ENCODE measurements around the gene FAM83D.

FAM83D gene

DNA sequence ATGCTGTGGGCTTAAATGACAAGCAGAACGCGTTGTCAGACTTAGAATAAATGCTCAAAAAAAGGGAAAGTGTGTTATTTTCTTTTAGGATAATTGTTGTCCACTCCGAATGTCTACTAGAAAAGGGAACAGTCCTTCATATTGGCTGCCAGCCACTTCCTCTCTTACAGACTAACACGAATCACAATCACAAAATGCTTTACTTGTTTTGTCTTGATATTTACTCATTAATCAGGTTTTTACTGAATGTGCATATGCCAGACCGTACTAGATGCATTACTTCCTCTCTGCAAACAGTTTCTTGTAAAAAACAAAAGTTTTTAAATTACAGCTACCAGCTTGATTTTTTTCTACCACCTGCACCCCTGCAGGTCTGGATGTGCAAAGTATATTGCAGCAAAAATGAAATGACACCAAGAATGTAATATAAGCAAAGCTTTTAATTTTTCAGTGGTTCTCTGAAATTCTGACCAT, 36.7 kb downstream of the FAM83D start:
- no peak for ATAC-seq
- Mint-ChIP-seq H3K4me1 (peaks cover 28% of the 10 kb centered on the region), H3K27me3 (no peaks in the 10 kb centered on the region), H3K36me3 (peaks cover 17% of the 10 kb centered on the region), H3K4me3 (peak overlapping the region; percentile 86), H3K27ac (peak overlapping the region; percentile 96), H3K9me3 (no peaks in the 10 kb centered on the region)

DNA sequence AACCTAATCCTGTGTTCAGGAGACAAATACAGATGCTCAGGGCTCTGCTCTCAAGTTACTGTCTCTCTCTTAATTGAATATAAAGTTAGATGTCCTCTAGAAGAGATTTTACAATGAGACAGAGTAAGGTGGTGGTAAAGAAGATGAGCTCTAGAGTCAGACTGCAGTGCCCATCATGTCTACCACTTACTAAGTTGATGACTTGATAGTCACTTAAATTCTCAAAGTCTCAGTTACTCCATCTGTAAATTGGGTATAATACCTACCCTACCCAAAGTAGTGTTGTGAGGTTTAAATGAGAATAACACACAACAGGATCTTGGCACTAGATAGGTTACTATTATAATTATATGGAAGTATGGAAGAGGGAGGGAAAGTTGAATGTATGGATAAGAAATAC, 37.5 kb downstream of the FAM83D start:
- no peak overlapping the region for H3K4me3 Mint-ChIP-seq
- H3K27me3 Mint-ChIP-seq = no peaks in the 10 kb centered on the region
- H3K36me3 Mint-ChIP-seq = peaks cover 17% of the 10 kb centered on the region
- no peaks in the 10 kb centered on the region for H3K9me3 Mint-ChIP-seq
- no peak overlapping the region for H3K27ac Mint-ChIP-seq
- ATAC-seq = no peak
- H3K4me1 Mint-ChIP-seq = peaks cover 28% of the 10 kb centered on the region

- peaks cover 28% of the 10 kb centered on the region for H3K4me1 Mint-ChIP-seq
- no peaks in the 10 kb centered on the region for H3K27me3 Mint-ChIP-seq
- H3K4me3 Mint-ChIP-seq = no peak overlapping the region
- no peak for ATAC-seq
- peaks cover 22% of the 10 kb centered on the region for H3K36me3 Mint-ChIP-seq
- H3K9me3 Mint-ChIP-seq = no peaks in the 10 kb centered on the region
- no peak overlapping the region for H3K27ac Mint-ChIP-seq
Observed at GRCh38 chr20:38965264-38965663, 39.0 kb downstream of the FAM83D start.

- H3K4me3 Mint-ChIP-seq = no peak overlapping the region
- H3K36me3 Mint-ChIP-seq = peaks cover 45% of the 10 kb centered on the region
- H3K4me1 Mint-ChIP-seq = peaks cover 15% of the 10 kb centered on the region
- H3K27ac Mint-ChIP-seq = no peak overlapping the region
- H3K9me3 Mint-ChIP-seq = no peaks in the 10 kb centered on the region
- ATAC-seq = no peak
- no peaks in the 10 kb centered on the region for H3K27me3 Mint-ChIP-seq
Observed at GRCh38 chr20:38968090-38968489, 41.9 kb downstream of the FAM83D start.

GRCh38 chr20:38969708-38970107, 43.5 kb downstream of the FAM83D start:
- H3K27ac Mint-ChIP-seq = no peak overlapping the region
- no peak overlapping the region for H3K4me3 Mint-ChIP-seq
- no peaks in the 10 kb centered on the region for H3K9me3 Mint-ChIP-seq
- H3K27me3 Mint-ChIP-seq = no peaks in the 10 kb centered on the region
- H3K4me1 Mint-ChIP-seq = peaks cover 11% of the 10 kb centered on the region
- no peak for ATAC-seq
- H3K36me3 Mint-ChIP-seq = peaks cover 54% of the 10 kb centered on the region

DNA sequence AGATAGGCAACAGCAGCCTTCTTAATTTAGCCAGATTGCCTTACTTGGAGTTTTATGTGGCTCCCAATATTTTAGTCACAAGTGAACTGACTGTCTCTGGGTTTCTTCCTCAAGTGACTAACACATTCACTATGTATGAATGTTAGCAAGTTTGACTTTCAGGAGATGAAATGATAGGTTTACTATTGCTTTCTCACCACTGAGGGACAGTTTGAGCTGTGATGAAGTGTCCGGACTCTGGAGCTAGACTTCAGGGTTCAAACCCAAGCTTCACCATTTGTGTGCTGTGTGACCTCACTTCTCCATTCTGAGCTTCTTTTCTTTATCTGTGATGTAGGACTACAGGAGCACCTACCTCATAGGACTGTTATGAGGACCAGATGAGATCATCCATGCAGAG, 44.1 kb downstream of the FAM83D start:
- Mint-ChIP-seq H3K36me3 (peaks cover 51% of the 10 kb centered on the region), H3K9me3 (no peaks in the 10 kb centered on the region), H3K4me3 (no peak overlapping the region), H3K4me1 (peaks cover 11% of the 10 kb centered on the region), H3K27ac (no peak overlapping the region), H3K27me3 (no peaks in the 10 kb centered on the region)
- no peak for ATAC-seq

DNA sequence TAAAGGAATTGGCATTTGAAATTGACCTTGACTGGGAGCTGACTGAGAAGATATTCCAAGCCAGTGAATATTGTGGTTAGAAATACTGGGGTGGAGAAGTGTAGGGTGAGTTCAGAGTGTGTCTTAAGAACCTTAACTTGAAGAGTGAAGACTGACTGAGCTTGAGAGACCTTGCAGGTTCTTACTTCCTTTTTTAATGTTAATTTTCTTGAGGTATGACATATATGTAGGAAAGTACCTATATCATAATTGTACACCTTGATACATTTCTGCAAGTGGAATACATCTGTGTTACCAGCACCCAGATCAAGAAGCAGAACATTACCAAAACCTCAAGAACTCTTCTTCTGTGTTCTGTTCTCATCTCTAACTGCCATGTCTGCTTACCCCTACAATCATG, 46.9 kb downstream of the FAM83D start:
- Mint-ChIP-seq H3K9me3 (no peaks in the 10 kb centered on the region), H3K27ac (no peak overlapping the region), H3K4me1 (peaks cover 7% of the 10 kb centered on the region), H3K27me3 (no peaks in the 10 kb centered on the region), H3K36me3 (peaks cover 43% of the 10 kb centered on the region), H3K4me3 (no peak overlapping the region)
- ATAC-seq = no peak

GRCh38 chr20:38973645-38974044, 47.4 kb downstream of the FAM83D start:
- H3K27me3 Mint-ChIP-seq = no peaks in the 10 kb centered on the region
- no peak for ATAC-seq
- H3K36me3 Mint-ChIP-seq = peaks cover 43% of the 10 kb centered on the region
- H3K4me3 Mint-ChIP-seq = no peak overlapping the region
- H3K27ac Mint-ChIP-seq = no peak overlapping the region
- no peaks in the 10 kb centered on the region for H3K9me3 Mint-ChIP-seq
- peaks cover 7% of the 10 kb centered on the region for H3K4me1 Mint-ChIP-seq

GRCh38 chr20:38975539-38976120, 49.4 kb downstream of the FAM83D start:
- Mint-ChIP-seq H3K4me3 (no peak overlapping the region), H3K27ac (no peak overlapping the region), H3K4me1 (peaks cover 7% of the 10 kb centered on the region), H3K27me3 (no peaks in the 10 kb centered on the region), H3K36me3 (peaks cover 34% of the 10 kb centered on the region), H3K9me3 (no peaks in the 10 kb centered on the region)
- ATAC-seq = no peak

DNA sequence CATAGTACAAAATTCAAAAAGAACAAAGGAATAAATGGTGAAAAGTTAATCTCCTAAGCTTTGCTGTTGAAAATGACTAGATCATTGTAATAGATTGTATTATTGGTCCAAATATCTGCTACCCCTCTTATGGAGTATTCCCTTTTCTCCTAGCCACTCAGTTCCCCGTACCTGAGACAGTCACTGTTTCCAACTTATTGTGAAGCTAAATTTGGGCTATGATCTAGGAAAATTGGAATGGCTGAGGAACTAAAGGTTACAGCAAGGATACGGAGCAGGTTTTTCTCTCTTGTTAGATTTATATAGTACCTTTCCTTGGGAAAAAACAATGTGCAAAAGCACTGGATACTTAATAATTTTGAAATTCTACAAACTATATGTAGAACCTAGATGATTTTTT, 53.2 kb downstream of the FAM83D start:
- Mint-ChIP-seq H3K27me3 (no peaks in the 10 kb centered on the region), H3K27ac (no peak overlapping the region)

DNA sequence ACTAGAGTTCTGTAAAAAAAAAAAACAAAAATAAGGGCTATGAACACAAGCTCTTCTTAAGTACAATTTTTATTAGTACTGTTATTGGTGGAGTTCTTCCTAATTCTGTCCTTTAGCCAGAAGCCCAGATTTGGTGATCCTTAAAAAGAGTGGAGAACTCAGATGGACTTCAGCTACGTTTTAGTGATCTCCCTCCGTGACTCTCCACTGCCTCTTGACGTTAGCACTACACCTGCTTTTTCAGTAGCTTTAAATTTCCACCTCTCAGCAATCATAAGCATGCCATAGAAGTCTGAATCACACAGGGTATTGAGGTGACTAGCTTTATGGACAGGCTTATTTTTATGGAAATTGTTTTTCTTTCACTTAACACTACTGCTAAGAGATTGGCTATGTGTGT, 53.6 kb downstream of the FAM83D start:
- Mint-ChIP-seq H3K9me3 (no peaks in the 10 kb centered on the region), H3K4me1 (no peaks in the 10 kb centered on the region), H3K27me3 (no peaks in the 10 kb centered on the region), H3K4me3 (no peak overlapping the region), H3K27ac (no peak overlapping the region), H3K36me3 (peaks cover 17% of the 10 kb centered on the region)
- ATAC-seq = no peak

More for the DNA sequence above, 53.2 kb downstream of the FAM83D start:
- ATAC-seq = no peak
- peaks cover 21% of the 10 kb centered on the region for H3K36me3 Mint-ChIP-seq
- H3K4me3 Mint-ChIP-seq = no peak overlapping the region
- H3K9me3 Mint-ChIP-seq = no peaks in the 10 kb centered on the region
- no peaks in the 10 kb centered on the region for H3K4me1 Mint-ChIP-seq

DNA sequence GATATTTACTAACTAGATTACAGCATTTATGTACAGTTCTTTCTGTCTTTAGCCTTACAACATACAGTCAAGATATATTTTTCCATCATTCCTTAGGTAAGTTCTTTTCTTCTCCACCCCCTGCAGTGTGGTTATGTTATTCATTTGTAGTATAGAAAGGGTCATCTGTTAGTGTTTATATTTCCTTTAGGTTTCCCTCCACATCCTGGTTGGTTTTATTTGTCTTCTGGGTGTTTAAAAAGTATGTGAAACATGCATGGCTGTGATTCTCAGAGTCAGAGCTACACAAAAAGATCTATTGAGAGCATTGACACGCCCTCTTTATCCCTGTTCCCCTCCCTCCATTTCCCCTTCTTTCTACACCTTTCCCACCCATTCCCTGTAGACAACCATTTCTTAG, 56.1 kb downstream of the FAM83D start:
- ATAC-seq = no peak
- H3K27ac Mint-ChIP-seq = no peak overlapping the region
- H3K9me3 Mint-ChIP-seq = no peaks in the 10 kb centered on the region
- H3K27me3 Mint-ChIP-seq = no peaks in the 10 kb centered on the region
- H3K4me1 Mint-ChIP-seq = peaks cover 12% of the 10 kb centered on the region
- no peak overlapping the region for H3K4me3 Mint-ChIP-seq
- H3K36me3 Mint-ChIP-seq = peaks cover 15% of the 10 kb centered on the region

GRCh38 chr20:38985060-38985459, 58.8 kb downstream of the FAM83D start:
- ATAC-seq = no peak
- Mint-ChIP-seq H3K9me3 (no peaks in the 10 kb centered on the region), H3K27ac (no peak overlapping the region), H3K27me3 (no peaks in the 10 kb centered on the region), H3K36me3 (peaks cover 20% of the 10 kb centered on the region), H3K4me3 (no peak overlapping the region), H3K4me1 (peaks cover 22% of the 10 kb centered on the region)

DNA sequence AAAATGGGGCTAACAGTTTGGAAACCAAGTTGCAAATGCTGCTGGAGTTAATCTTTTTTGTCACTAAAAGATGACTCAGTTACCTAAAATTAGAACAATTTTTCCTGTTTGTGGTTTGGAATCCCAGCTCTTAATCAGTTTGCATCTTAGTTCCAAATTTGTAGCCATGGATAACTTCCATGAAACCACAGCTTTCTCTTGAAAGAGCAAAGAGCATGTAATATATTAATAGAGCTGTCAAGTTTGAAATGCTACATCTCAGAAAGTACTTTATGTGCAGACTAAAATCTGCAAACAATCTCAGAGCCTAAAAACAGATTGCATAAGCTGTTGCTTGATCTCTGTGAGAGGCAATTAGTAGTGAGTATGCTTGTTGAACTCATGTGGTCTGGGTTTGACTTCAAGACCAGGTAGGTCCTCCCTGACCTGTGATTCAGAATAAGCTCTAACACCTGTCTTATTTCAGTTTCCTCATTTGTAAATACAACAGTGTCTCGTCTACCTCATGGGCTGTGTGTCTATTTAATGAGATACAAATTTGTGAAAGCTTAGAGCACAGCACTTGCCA, 59.5 kb downstream of the FAM83D start:
- Mint-ChIP-seq H3K4me1 (peaks cover 22% of the 10 kb centered on the region), H3K36me3 (peaks cover 19% of the 10 kb centered on the region), H3K9me3 (no peaks in the 10 kb centered on the region), H3K4me3 (no peak overlapping the region), H3K27me3 (no peaks in the 10 kb centered on the region), H3K27ac (no peak overlapping the region)
- ATAC-seq = no peak

DNA sequence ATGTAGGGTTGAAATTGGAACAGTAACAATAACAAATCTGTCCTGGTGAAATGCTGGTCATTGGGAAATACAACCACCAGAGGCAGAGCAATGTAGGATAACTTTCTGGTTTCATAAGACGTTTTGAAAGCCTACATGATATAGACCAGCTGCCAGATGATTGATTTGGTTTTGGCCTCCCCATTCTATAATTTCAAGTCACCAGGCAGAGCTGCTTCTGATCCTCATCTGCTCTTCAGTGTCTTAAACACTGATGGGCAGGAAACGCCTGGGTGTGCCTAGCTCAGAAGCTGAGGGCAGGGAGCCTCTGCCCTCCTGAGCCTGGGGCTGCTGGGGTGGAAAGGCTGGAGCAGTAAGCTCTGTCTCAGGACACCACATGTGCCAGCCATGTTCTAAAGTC, 60.4 kb downstream of the FAM83D start:
- H3K4me3 Mint-ChIP-seq = no peak overlapping the region
- peaks cover 22% of the 10 kb centered on the region for H3K4me1 Mint-ChIP-seq
- H3K27ac Mint-ChIP-seq = peak overlapping the region; percentile 12
- no peaks in the 10 kb centered on the region for H3K27me3 Mint-ChIP-seq
- H3K9me3 Mint-ChIP-seq = no peaks in the 10 kb centered on the region
- no peak for ATAC-seq
- peaks cover 14% of the 10 kb centered on the region for H3K36me3 Mint-ChIP-seq

DNA sequence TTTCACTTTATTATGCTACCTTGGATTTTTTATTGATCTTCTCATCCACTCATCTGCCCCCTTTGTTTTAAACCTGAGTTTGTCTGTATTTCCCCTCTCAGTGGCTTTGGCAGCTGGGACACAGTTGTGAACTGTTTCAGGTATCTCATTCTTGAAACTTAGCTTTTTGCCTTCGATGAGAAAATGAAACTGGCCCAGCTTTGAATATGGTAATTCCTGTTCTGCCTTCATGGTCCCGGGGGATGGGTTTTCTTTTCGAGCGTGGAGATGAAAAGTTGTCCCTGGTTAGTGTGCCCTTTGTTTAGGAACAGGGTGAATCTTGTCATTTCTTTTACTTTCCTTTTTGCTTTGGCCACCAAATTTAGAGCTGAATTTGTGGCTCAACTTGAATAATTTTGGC, 61.6 kb downstream of the FAM83D start:
- peak; percentile 79 for ATAC-seq
- H3K9me3 Mint-ChIP-seq = no peaks in the 10 kb centered on the region
- peaks cover 22% of the 10 kb centered on the region for H3K4me1 Mint-ChIP-seq
- H3K27ac Mint-ChIP-seq = peak overlapping the region; percentile 12
- peaks cover 18% of the 10 kb centered on the region for H3K36me3 Mint-ChIP-seq
- no peaks in the 10 kb centered on the region for H3K27me3 Mint-ChIP-seq
- H3K4me3 Mint-ChIP-seq = peak overlapping the region; percentile 29

All from stimulated activated memory B cell treated with anti-CD40 and anti-IgM and Interleukin-4, amounts not matched to agents 10 μg/mL and 1 μg/mL and 100 μg/mL, for 72 hours (primary cell).